CD4-positive, alpha-beta T cell treated with Interleukin-4 for 1 hour (primary cell): ENCODE measurements around the gene ZDHHC14.
A peak's percentile ranks its signal among the peaks of the same experiment; 100 is the strongest.

Experiments
- DNase-seq, 2 donors: peaks; one replicate each; pipeline ENCODE4 v3.0.0-alpha.2; 2020 to 2022

ZDHHC14 gene

GRCh38 chr6:157520117-157520406 lies 139.1 kb downstream of the ZDHHC14 start:
- no peak for DNase-seq

GRCh38 chr6:157520596-157521361 lies 139.8 kb downstream of the ZDHHC14 start:
- DNase-seq: no peak

GRCh38 chr6:157521362-157522335 lies 140.7 kb downstream of the ZDHHC14 start:
- DNase-seq: peak in 1 of 2 donors; percentile 39

GRCh38 chr6:157522472-157522871 lies 141.5 kb downstream of the ZDHHC14 start:
- DNase-seq: no peak

- DNase-seq: no peak
Observed at GRCh38 chr6:157524735-157525134, 143.7 kb downstream of the ZDHHC14 start.

- no peak for DNase-seq
Observed at GRCh38 chr6:157525292-157525889, 144.4 kb downstream of the ZDHHC14 start.

GRCh38 chr6:157525918-157526425 lies 145.0 kb downstream of the ZDHHC14 start:
- DNase-seq: no peak

GRCh38 chr6:157527471-157527907 lies 146.5 kb downstream of the ZDHHC14 start:
- no peak for DNase-seq

- no peak for DNase-seq
Observed at GRCh38 chr6:157528931-157529653, 148.1 kb downstream of the ZDHHC14 start.

GRCh38 chr6:157529654-157530039 lies 148.7 kb downstream of the ZDHHC14 start:
- DNase-seq: no peak

GRCh38 chr6:157530126-157530525 lies 149.1 kb downstream of the ZDHHC14 start:
- no peak for DNase-seq

GRCh38 chr6:157530724-157531168 lies 149.8 kb downstream of the ZDHHC14 start:
- no peak for DNase-seq

- DNase-seq: no peak
Observed at GRCh38 chr6:157531169-157531985, 150.4 kb downstream of the ZDHHC14 start.

GRCh38 chr6:157531986-157532365 lies 151.0 kb downstream of the ZDHHC14 start:
- DNase-seq: no peak

- DNase-seq: no peak
Observed at GRCh38 chr6:157533048-157533871, 152.3 kb downstream of the ZDHHC14 start.

GRCh38 chr6:157534134-157534871 lies 153.3 kb downstream of the ZDHHC14 start:
- DNase-seq: no peak

- no peak for DNase-seq
Observed at GRCh38 chr6:157534977-157535339, 154.0 kb downstream of the ZDHHC14 start.

- peak in 1 of 2 donors; percentile 46 for DNase-seq
Observed at GRCh38 chr6:157535340-157536222, 154.6 kb downstream of the ZDHHC14 start.

GRCh38 chr6:157536223-157536545 lies 155.2 kb downstream of the ZDHHC14 start:
- no peak for DNase-seq
